Neural progenitor cell (in vitro differentiated cells): Measurements from ENCODE around the gene STARD8. TPM values are rescaled to one million over a fixed set of nuclear protein-coding genes. Genes with fewer than 3 reads are reported as not detected.

Experiments used
- DNase-seq: peaks from one replicate; pipeline ENCODE4 v3.0.0-alpha.2; 2016; ENCODE audit warnings: low spot score
- H2AFZ ChIP-seq: fragments of 200-600 bp; sonication (generic); replicated peaks from 2 replicates; pipeline ENCODE4 v1.6.1; 2016; ENCODE audit warnings: antibody characterized with exemption
- H3F3A ChIP-seq: fragments of 200-600 bp; sonication (generic); 2 replicates; pipeline ENCODE4 v1.6.1; 2016; ENCODE audit warnings: antibody characterized with exemption, low read depth
- H3K27ac ChIP-seq: fragments of 200-600 bp; sonication (generic); 2 replicates; pipeline ENCODE4 v1.5.1; 2016; ENCODE audit warnings: mild to moderate bottlenecking
- H3K27me3 ChIP-seq: fragments of 200-600 bp; sonication (generic); 2 replicates; pipeline ENCODE4 v1.6.1; 2016; ENCODE audit warnings: mild to moderate bottlenecking, moderate library complexity
- H3K36me3 ChIP-seq: fragments of 200-600 bp; sonication (generic); 2 replicates; pipeline ENCODE4 v1.5.1; 2016
- H3K4me1 ChIP-seq: fragments of 200-600 bp; sonication (generic); 2 replicates; pipeline ENCODE4 v1.6.1; 2016; ENCODE audit warnings: mixed run types
- H3K4me2 ChIP-seq: fragments of 200-600 bp; sonication (generic); 2 replicates; pipeline ENCODE4 v1.6.1; 2016
- H3K4me3 ChIP-seq: fragments of 200-600 bp; sonication (generic); 2 replicates; pipeline ENCODE4 v1.5.1; 2016
- H3K79me2 ChIP-seq: fragments of 200-600 bp; sonication (generic); 2 replicates; pipeline ENCODE4 v1.6.1; 2016; ENCODE audit warnings: low read depth
- H3K9ac ChIP-seq: fragments of 200-600 bp; sonication (generic); 2 replicates; pipeline ENCODE4 v1.6.1; 2016
- H3K9me3 ChIP-seq: fragments of 200-600 bp; sonication (generic); 2 replicates; pipeline ENCODE4 v1.5.1; 2016; ENCODE audit warnings: low read depth
- H4K20me1 ChIP-seq: fragments of 200-600 bp; sonication (generic); 2 replicates; pipeline ENCODE4 v1.6.1; 2016; ENCODE audit warnings: low read depth
- H3K27ac Mint-ChIP-seq: 3 replicates; pipeline ENCODE4 v1.8.0; 2021; ENCODE audit warnings: mixed read lengths
- H3K27me3 Mint-ChIP-seq: 2 replicates; pipeline ENCODE4 v1.8.0; 2022; ENCODE audit warnings: low read depth, mild to moderate bottlenecking, inconsistent platforms, moderate library complexity, mixed read lengths; ENCODE audit not compliant: insufficient read depth
- H3K36me3 Mint-ChIP-seq: 3 replicates; pipeline ENCODE4 v1.8.0; 2021; ENCODE audit warnings: mixed read lengths
- H3K4me1 Mint-ChIP-seq: 3 replicates; pipeline ENCODE4 v1.8.0; 2021; ENCODE audit warnings: mixed read lengths
- H3K4me3 Mint-ChIP-seq: 3 replicates; pipeline ENCODE4 v1.8.0; 2021; ENCODE audit warnings: mild to moderate bottlenecking, moderate library complexity, mixed read lengths
- H3K9me3 Mint-ChIP-seq: 3 replicates; pipeline ENCODE4 v1.8.0; 2020; ENCODE audit warnings: mixed read lengths
- CTCF ChIP-seq: fragments of 200-600 bp; sonication (generic); IDR thresholded peaks from 2 replicates; pipeline ENCODE4 v1.5.1; 2017; ENCODE audit warnings: antibody characterized with exemption, mild to moderate bottlenecking
- EZH2 ChIP-seq: fragments of 200-600 bp; sonication (generic); IDR thresholded peaks from 2 replicates; pipeline ENCODE4 v1.6.1; 2017; ENCODE audit warnings: antibody characterized with exemption, mild to moderate bottlenecking, moderate library complexity
- EZH2phosphoT487 ChIP-seq: fragments of 200-600 bp; sonication (generic); IDR thresholded peaks from 2 replicates; pipeline ENCODE4 v1.6.1; 2017; ENCODE audit warnings: antibody characterized with exemption
- total RNA-seq: library from RNA; depleted of rRNA; stranded (reverse); fragments of >200 nt; gene quantifications from 2 replicates; pipeline ENCODE4 v1.2.3, GENCODE V29; 2015; ENCODE audit warnings: low replicate concordance

STARD8 gene
- total RNA-seq, 1 donor from 2014 or later, result 0.82 TPM

- Mint-ChIP-seq H3K36me3 (no peaks in the 10 kb centered on the region), H3K27ac (no peak overlapping the region), H3K4me3 (no peak overlapping the region), H3K9me3 (no peaks in the 10 kb centered on the region), H3K27me3 (no peaks in the 10 kb centered on the region), H3K4me1 (peaks cover 16% of the 10 kb centered on the region)
- TF ChIP-seq CTCF (no peak), EZH2phosphoT487 (no peak), EZH2 (no peak)
- no peak overlapping the region for H3K9ac ChIP-seq
- H4K20me1 ChIP-seq, result no peaks in the 10 kb centered on the region
- H3K9me3 ChIP-seq, result no peaks in the 10 kb centered on the region
- H3K27ac ChIP-seq, result no peak overlapping the region
- no peak overlapping the region for H2AFZ ChIP-seq
- no peaks in the 10 kb centered on the region for H3K27me3 ChIP-seq
- H3F3A ChIP-seq, result no peaks in the 10 kb centered on the region
- H3K4me2 ChIP-seq, result no peak overlapping the region
- H3K36me3 ChIP-seq, result no peaks in the 10 kb centered on the region
- DNase-seq, result no peak
- peaks cover 7% of the 10 kb centered on the region for H3K4me1 ChIP-seq
- no peaks in the 10 kb centered on the region for H3K79me2 ChIP-seq
- H3K4me3 ChIP-seq, result no peak overlapping the region
Measured at GRCh38 chrX:68676335-68676734, 28.9 kb downstream of the STARD8 start.

GRCh38 chrX:68677998-68678397 lies 30.5 kb downstream of the STARD8 start:
- Mint-ChIP-seq H3K27me3 (no peaks in the 10 kb centered on the region), H3K4me1 (peaks cover 6% of the 10 kb centered on the region), H3K9me3 (no peaks in the 10 kb centered on the region), H3K27ac (no peak overlapping the region), H3K4me3 (no peak overlapping the region), H3K36me3 (no peaks in the 10 kb centered on the region)
- DNase-seq, result no peak
- no peaks in the 10 kb centered on the region for H3K36me3 ChIP-seq
- no peaks in the 10 kb centered on the region for H3K4me1 ChIP-seq
- H3K27me3 ChIP-seq, result no peaks in the 10 kb centered on the region
- no peaks in the 10 kb centered on the region for H4K20me1 ChIP-seq
- no peak for TF ChIP-seq EZH2phosphoT487
- TF ChIP-seq EZH2, result no peak
- TF ChIP-seq CTCF, result no peak
- H3K9me3 ChIP-seq, result no peaks in the 10 kb centered on the region
- H3F3A ChIP-seq, result no peaks in the 10 kb centered on the region
- no peak overlapping the region for H3K4me2 ChIP-seq
- no peak overlapping the region for H3K9ac ChIP-seq
- H3K4me3 ChIP-seq, result no peak overlapping the region
- no peak overlapping the region for H3K27ac ChIP-seq
- no peak overlapping the region for H2AFZ ChIP-seq
- H3K79me2 ChIP-seq, result no peaks in the 10 kb centered on the region

- Mint-ChIP-seq H3K9me3 (peaks cover 4% of the 10 kb centered on the region), H3K4me1 (peaks cover 6% of the 10 kb centered on the region), H3K4me3 (no peak overlapping the region), H3K27me3 (peaks cover 2% of the 10 kb centered on the region), H3K27ac (no peak overlapping the region), H3K36me3 (no peaks in the 10 kb centered on the region)
- peaks cover 5% of the 10 kb centered on the region for H3K9me3 ChIP-seq
- no peak overlapping the region for H3K4me2 ChIP-seq
- no peaks in the 10 kb centered on the region for H3K4me1 ChIP-seq
- no peak overlapping the region for H3K27ac ChIP-seq
- no peak overlapping the region for H3K4me3 ChIP-seq
- no peaks in the 10 kb centered on the region for H3K36me3 ChIP-seq
- H3K9ac ChIP-seq, result no peak overlapping the region
- TF ChIP-seq EZH2 (no peak), CTCF (no peak), EZH2phosphoT487 (no peak)
- H3K79me2 ChIP-seq, result no peaks in the 10 kb centered on the region
- H3K27me3 ChIP-seq, result peaks cover 3% of the 10 kb centered on the region
- no peak for DNase-seq
- H2AFZ ChIP-seq, result no peak overlapping the region
- no peaks in the 10 kb centered on the region for H4K20me1 ChIP-seq
- no peaks in the 10 kb centered on the region for H3F3A ChIP-seq
Measured at GRCh38 chrX:68681443-68681941, 34.0 kb downstream of the STARD8 start.
